Measurements from ENCODE around the gene PTPRM.

Gene PTPRM

GRCh38 chr18:8397034-8397433, 829.9 kb downstream of the PTPRM start:
- DNase-seq (ENCODE audit: low spot score) = no peak

DNA sequence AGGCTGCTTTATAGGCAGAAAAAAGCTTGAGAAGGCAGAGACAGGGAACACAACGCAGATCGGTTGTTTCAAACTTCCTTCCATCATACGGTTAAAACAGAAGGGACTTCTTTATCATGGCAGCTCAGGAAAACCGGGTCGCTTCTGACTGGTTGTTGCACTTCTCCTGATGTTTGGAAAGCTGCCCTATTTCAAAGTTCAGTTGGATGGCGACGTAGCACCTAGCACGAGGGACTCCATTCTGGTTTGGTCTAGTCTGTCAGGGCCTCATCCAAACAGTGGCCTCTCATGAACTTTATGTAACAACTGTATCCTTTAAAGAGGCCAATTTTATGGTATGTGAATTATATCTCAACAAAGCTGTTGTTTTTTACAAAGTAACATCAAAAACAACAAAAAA, 832.0 kb downstream of the PTPRM start:
- DNase-seq (ENCODE audit: low spot score) = no peak

DNA sequence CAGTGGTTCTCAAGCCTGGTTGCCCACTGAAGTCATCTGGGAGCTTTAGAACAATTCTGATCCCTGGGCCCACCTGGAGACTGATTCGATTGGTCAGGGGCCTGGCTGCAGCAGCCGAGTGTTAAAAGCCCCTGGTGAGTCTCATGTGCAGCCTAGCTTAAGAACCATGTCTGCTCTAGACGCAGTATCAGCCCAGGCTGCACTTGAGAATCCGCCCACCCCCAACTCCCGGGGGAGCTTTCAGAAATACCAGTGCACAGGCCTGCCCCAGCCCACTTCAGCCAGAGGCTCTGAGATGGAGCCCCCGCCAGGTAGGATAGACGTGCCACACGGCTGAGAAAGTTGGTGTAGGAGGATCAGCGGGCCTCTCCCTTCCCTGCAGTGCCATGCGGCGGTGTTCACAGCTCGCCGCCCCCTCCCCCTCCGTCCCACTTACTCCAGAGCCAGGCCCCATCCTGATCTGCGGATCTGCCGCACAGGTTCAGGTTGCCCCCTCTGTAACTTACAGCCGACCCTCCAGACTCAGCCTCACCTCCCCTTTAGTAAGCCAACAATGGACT, 833.2 kb downstream of the PTPRM start:
- DNase-seq (ENCODE audit: low spot score) = no peak

DNA sequence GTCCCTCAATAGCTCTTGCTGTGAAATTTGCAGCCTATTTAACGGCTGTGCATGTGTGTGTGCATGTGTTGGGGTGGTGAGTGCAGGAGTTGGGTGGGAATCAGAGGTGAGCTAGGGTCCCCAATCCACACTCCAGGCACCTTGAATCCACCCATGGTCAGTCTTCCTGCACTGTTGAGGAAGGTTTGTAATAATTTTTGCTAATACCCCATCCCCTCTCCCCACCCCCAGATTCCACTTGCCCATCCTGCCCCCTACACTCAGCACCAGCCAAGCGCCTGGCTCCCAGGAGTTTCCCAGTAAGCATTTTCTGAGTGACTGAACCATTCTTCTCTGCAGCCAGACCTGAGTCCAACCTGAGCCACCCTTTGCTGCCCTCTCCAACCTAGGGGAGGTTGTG, 833.7 kb downstream of the PTPRM start:
- DNase-seq (ENCODE audit: low spot score) = no peak

DNA sequence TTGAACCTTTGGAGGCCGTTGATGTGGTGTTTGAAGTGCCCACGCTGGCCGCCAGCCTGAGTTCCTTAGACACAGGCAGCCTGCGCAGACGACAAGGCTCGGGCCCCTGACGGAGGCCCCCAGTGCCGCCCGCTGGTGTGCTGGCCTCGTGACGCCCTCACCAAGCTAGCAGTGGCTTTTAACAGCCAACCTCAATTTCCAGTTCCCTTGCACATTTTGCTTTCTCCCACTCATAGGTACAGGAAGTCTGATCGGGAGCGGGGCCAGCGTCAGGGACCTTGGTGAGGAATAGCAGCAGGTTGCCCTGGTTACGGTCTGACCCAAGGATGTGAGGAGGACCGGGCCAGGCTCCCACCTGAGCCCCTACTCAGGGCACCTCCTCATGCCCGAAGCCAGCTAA, 834.5 kb downstream of the PTPRM start:
- no peak for DNase-seq (ENCODE audit: low spot score)

DNA sequence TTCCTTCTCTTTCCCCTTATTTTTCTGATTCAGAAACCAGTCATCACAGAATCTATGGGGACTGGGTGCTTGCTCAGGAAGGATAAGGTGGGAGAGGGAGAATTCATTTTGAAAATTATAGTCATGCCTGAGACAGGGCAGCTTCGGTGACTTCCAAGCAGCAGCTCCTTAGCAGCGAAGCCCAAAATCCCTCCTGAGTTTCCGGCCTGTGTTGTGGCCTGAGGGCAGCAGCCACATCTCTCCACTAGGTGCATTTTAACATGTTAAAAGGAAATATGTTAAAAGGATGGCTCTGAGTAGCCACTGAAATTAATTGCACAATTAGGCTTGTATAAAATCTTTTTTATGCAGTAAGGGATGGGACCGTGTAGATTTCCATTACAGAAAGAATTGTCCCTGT, 835.1 kb downstream of the PTPRM start:
- no peak for DNase-seq (ENCODE audit: low spot score)

- DNase-seq (ENCODE audit: low spot score) = no peak
Measured at GRCh38 chr18:8403713-8404112, 836.6 kb downstream of the PTPRM start.

GRCh38 chr18:8406186-8406867, 839.2 kb downstream of the PTPRM start:
- DNase-seq (ENCODE audit: low spot score) = no peak

- no peak for DNase-seq (ENCODE audit: low spot score)
Measured at GRCh38 chr18:8406868-8407250, 839.7 kb downstream of the PTPRM start.

- DNase-seq (ENCODE audit: low spot score) = no peak
Measured at GRCh38 chr18:8409151-8409550, 842.0 kb downstream of the PTPRM start.

DNA sequence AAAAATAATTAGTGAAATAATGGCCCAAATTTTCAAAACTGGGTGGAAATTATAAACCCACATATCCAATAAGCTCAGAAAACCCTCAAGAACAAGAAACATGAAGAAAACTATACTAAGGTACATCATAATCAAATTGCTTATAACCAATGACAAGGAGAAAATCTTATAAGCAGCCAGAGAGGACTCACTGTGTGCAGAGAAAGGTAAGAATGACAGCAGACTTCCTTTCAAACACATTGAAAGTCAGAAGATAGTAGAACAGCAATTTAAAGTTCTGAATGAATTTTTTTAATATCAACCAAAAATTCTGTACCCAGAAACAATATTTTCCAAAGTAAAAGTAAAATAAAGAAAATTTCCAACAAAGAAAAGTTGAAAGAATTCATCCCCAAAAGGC, 844.4 kb downstream of the PTPRM start:
- DNase-seq (ENCODE audit: low spot score) = no peak

DNA sequence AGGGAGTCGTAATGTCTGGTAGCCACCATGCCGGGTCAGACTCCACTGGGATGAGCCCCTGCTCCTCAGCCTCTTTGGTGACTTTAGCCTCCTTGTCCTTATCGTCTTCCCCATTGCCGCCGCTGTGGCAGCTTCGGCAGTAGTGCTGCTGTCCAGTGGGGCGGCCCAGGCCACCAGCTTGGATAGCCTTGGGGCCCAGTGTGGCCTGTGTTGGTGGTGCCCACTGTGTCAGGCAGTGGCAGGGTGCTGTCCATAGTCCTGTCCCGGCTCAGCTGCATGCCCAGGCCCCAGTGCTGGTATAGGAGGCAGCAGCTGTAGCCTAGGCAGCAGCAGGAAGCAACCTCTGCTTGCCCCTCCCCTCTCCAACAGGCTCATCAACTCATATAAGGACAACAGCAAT, 845.0 kb downstream of the PTPRM start:
- no peak for DNase-seq (ENCODE audit: low spot score)

DNA sequence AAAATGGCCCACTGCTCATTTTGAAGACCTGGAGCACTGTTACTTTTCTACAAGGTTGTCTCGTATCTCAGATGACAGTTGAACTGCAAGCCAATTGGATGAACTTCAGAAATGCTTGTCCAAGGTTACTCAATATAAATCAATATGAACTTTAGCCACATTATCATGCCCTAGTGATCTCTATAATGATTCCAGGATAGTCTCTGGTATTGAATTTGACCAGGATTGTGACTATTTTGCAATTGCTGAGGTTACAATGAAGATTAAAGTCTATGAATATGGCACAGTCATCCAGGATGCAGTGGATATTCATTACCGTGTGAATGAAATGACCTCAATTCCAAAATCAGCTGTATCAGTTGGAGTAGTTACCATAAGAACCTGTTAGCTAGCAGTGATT, 846.1 kb downstream of the PTPRM start:
- DNase-seq (ENCODE audit: low spot score) = no peak

DNA sequence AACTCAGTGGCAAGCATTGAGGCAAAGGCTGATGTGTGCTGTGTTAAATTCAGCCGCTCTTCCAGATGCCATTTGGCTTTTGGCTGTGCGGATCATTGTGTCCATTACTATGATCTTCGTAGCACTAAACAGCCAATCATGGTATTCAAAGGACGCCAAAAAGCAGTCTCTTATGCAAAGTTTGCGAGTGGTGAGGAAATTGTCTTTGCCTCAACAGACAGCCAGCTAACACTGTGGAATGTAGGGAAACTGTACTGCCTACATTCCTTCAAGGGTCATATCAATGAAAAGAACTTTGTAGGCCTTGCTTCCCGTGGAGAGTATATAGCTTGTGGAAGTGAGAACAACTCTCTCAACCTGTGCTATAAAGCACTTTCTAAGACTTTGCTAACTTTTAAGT, 846.6 kb downstream of the PTPRM start:
- no peak for DNase-seq (ENCODE audit: low spot score)

DNA sequence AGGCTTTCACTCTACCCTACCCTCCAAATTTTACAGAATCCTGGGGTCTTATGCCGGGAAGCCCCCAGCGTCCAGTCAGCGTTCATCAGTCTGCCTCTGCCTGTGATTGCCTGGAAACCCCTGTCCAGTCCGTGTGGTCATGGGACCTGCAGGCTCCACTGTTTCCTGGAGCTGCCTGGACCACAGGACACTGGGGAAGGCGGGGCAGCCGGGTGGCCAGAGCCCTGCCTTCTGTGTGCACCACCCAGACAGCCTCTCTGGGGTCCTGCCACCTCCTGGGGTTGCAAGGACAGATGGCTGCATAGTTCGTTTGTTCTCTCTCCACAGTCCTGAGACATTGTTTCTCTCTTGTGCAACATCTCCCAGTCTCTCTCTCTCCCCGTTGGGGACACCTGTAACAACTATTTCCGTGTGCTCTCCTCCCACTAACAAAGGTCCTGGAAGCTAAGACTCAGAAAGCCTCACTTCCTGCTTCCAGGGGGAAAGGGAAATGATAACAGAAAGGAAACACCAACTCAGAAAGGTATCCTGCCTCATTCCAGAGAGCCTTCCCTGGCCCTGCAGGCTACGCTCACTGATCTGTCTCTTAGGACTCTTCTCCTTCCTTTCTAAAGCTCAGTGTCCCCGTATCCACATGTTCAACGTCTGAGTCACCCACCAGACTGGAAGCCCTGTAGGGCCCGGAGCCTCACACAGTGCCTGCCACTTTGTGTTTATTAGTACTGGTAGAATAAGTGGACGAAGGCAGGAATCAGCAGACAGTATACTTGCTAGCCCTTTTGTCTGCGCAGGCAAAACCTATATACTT, 849.3 kb downstream of the PTPRM start:
- DNase-seq (ENCODE audit: low spot score) = no peak

- DNase-seq (ENCODE audit: low spot score) = no peak
Measured at GRCh38 chr18:8422391-8422790, 855.3 kb downstream of the PTPRM start.

DNA sequence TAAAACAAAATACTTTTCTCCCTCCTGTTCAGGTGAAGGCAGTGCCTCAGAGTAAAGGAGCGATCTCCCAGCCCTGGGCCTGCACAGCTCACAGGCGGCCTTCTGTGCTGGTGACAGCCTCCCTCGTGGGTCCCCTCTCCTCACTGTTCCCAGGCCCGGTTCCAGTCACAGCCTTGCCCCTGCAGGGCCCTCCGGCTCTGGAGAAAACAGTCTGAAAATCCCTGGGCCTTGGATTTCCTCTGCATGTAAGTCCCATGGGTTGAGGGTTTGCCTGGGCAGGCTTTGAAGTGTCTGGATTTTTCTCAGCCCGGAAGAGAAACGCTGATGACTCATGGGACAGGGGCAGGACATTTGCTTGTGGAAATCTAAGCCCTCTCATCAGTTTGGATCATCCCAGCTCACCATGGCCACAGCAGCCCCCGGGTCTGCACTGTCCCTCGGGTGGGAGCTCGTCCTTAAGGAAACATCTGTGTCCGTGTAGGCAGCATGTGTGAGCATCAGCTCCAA, 856.0 kb downstream of the PTPRM start:
- no peak for DNase-seq (ENCODE audit: low spot score)

DNA sequence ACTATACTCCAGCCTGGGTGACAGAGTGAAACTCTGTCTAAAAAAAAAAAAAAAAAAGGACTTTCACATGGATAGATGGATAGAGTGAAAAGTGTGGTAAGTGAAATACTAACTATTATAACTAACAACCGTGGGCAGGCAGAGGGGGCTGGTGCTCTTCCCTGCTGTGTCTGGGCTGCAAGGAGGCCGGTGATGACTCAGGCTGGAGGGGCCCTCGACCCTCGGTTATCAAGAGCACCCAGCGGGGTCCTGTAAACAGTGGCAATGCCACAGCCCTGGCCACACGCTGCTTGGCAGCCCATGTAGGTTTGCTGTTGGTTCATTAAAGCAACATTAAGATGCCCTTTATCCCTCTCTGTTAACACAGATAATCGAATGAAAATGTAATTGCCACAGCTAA, 857.4 kb downstream of the PTPRM start:
- DNase-seq (ENCODE audit: low spot score) = no peak

GRCh38 chr18:8424917-8425725, 858.0 kb downstream of the PTPRM start:
- no peak for DNase-seq (ENCODE audit: low spot score)

DNA sequence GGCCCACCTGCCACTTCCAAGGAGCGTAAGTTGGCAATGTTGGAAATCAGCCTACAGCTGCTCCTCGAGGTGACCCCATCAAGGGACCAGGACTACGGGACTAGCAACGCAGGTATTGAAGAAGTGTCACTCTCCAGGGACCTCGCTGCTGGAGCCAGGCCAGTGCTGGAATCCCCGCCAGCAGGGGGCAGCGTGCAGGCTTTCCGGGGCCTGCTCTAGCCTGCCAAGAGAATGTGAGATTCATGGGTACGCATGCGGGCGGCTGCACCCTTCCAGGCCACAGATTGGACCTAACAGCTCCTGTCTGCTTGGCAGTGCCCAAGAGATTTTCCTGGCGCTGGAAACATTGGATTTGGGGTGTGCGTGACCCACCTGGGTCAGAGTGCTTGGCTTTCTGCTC, 859.3 kb downstream of the PTPRM start:
- no peak for DNase-seq (ENCODE audit: low spot score)

GRCh38 chr18:8427339-8427738, 860.2 kb downstream of the PTPRM start:
- no peak for DNase-seq (ENCODE audit: low spot score)

GRCh38 chr18:8428951-8429350, 861.8 kb downstream of the PTPRM start:
- DNase-seq (ENCODE audit: low spot score) = no peak

All from globus pallidus (tissue), 1 donor.